ENCODE data around the gene RASGRP1.

Gene RASGRP1

GRCh38 chr15:38565287-38565670 is 665 bp upstream of the RASGRP1 start:
- no peak for DNase-seq (ENCODE audit: extremely low read depth, low read depth)
- TF ChIP-seq, protein P1, sequence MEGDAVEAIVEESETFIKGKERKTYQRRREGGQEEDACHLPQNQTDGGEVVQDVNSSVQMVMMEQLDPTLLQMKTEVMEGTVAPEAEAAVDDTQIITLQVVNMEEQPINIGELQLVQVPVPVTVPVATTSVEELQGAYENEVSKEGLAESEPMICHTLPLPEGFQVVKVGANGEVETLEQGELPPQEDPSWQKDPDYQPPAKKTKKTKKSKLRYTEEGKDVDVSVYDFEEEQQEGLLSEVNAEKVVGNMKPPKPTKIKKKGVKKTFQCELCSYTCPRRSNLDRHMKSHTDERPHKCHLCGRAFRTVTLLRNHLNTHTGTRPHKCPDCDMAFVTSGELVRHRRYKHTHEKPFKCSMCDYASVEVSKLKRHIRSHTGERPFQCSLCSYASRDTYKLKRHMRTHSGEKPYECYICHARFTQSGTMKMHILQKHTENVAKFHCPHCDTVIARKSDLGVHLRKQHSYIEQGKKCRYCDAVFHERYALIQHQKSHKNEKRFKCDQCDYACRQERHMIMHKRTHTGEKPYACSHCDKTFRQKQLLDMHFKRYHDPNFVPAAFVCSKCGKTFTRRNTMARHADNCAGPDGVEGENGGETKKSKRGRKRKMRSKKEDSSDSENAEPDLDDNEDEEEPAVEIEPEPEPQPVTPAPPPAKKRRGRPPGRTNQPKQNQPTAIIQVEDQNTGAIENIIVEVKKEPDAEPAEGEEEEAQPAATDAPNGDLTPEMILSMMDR (IDR thresholded peaks at IDR 0.05; ENCODE audit: low read depth, low read length) = no peak

GRCh38 chr15:38563723-38564519 is 693 bp downstream of the RASGRP1 start:
- TF ChIP-seq, protein P1 (IDR thresholded peaks at IDR 0.05; ENCODE audit: low read depth, low read length) = peak; percentile 76
- DNase-seq (ENCODE audit: extremely low read depth, low read depth) = no peak

DNA sequence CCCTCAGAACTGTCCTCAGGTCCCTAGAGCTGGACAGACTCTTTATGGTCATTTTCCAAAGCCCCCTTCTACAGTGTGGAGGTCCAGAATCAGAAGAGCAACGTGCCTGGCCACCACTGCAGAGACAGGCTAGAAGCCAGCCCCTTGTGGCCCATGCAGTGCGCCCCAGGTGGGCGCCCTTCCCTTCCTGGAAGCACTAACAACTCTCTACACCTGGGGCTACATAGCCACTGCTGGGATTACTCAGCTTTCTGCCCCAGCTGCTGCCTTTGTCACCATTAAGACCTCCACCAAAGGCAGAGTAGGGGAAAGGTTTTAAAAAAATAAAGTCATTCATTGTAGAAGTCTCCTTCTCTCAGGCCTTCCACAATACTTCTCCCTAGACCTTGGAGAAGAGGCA is 2.3 kb downstream of the RASGRP1 start:
- TF ChIP-seq, protein P1 (IDR thresholded peaks at IDR 0.05; ENCODE audit: low read depth, low read length) = no peak
- DNase-seq (ENCODE audit: extremely low read depth, low read depth) = no peak

DNA sequence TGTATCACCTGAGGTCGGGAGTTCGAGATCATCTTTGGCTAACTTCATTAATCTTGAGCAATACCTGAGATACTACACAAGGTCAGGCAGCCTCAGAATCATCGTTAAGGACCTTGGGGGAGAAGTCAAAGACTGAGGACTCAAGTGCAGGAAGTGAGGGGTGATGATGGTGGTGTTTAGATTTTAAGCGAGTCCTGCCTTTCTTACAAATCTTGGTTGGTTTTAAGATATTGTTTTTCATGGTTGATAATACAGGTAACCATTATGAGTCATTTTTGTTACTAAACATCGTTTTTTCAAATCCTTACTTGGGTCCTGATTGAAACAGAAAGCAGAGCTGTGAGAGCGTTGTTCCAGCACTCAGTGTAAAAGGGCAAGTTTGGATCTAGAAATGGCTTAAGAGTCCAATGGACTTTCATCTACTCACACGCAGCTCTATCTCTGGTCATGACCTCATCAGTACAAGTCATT is 4.1 kb downstream of the RASGRP1 start:
- TF ChIP-seq, protein P1 (IDR thresholded peaks at IDR 0.05; ENCODE audit: low read depth, low read length) = no peak
- DNase-seq (ENCODE audit: extremely low read depth, low read depth) = no peak

DNA sequence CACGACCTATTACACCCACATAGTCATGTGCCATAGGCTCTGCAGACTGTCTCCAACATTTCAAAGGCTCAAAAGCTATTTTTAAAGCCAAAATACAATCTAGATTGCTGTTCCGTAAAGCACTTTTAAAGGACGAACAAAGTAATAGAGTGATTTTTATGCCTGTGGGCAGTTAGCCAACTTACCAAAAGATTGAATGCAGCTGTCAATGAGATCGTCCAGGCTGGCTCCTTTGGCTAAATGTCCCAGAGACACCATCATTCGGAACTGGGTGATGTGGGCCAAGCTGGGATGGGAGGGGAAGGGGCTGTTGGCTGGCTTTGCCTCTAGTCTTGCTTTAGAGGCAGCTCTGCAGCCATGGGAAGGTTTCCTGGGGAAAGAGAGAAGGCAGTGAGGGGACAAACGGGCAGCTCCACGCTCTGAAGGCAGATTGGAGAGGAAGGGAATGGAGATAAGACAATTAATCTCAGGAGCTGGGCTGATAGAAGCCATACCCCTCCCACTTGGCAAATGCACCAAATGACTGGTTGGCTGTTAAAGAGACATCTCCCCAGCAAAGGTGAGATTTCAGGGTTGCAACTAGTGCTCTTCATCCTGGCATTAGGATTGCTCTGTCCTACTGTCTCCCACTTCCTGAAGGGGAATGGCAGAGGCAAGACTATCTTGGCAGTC is 4.8 kb downstream of the RASGRP1 start:
- no peak for DNase-seq (ENCODE audit: extremely low read depth, low read depth)
- TF ChIP-seq, protein P1 (IDR thresholded peaks at IDR 0.05; ENCODE audit: low read depth, low read length) = no peak

DNA sequence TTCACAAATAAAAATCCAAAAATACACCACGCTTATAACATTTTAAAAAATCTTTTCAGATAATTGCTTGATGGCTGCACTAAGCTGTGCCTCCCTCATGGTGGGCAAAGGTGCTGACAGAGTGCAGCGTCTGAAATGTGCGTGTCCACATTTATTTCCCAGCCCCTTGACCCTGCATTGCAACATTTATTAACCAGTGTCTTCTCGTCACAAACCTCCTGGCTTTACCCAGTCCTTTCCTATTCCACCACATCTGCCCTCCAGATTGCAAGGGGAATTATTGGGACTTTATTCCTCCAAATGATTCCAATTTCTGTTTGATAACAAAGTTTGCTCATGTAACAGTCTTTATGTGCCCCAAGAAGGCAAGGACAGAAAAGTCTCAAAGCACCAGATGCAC is 5.5 kb downstream of the RASGRP1 start:
- no peak for DNase-seq (ENCODE audit: extremely low read depth, low read depth)
- TF ChIP-seq, protein P1 (IDR thresholded peaks at IDR 0.05; ENCODE audit: low read depth, low read length) = no peak

DNA sequence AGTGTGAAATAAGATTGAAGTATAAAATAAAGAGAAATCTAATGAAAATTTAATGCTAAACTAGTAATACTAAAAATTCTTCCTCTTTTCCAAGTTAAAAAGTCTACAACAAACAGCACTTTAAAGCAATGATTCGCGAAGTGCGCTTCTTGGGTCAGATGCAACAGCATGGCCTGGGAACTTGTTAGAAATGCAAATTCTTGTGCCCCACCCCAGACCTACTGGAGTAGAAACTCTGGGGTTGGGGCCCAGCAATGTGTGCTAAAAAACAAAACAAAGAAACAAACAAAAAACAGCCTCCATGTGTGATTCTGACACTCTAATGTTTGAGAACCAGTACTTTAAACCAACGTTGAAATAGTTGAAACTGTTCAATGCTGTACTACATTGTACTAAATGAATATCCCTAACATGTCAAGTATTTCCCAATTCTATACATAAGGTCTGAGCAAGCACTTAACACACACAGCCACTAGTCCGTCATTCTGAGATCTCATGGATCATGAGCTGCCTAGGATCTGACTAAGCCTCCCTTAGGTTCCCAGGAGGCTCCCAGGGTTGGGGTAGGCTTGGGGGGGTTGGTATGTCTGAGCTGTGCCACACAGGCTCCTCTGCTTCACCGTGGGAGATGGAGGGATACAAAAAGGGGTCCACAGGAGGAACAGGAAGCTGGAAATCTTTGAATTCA is 6.1 kb downstream of the RASGRP1 start:
- TF ChIP-seq, protein P1 (IDR thresholded peaks at IDR 0.05; ENCODE audit: low read depth, low read length) = no peak
- DNase-seq (ENCODE audit: extremely low read depth, low read depth) = no peak
